ENCODE measurements around the gene MAP7.
"Not testable (repeated sequence)": the region's sequence is repeated elsewhere in the genome, so short reads cannot be mapped to it uniquely, and the experiment has no call there.

Gene MAP7

DNA sequence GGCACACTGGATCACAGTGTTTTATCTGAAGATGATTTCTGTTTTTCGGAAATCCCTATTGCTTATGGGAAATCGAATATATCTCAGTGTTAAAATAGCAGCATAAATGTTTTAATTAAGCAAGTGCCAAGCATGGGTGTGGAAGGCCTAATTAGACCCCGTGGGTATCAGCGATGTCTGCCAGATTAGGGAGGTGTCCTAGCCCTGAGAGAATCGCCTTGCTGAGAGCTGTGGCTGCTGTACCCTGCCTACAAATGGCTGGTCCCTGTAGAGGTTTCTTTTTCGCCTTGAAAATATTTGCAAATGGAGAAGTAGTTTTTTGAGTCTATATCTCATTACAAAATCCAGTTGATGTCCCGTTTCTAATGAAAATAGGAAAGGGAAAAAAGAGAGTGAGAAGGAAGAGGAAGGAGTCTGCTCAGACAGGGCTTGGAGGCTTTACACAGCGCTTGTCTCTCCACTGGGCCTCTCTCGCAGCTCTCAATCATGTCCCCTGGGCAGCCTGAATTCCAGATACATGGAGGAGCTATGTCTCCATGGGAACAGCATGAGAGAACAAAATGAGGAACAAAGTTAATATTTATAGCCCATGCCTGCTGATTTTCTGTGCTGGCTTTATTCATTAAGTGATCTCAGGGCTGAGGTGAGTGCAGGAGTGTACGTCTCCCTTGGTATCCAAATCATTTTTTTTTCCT is 225.4 kb downstream of the MAP7 start:
- no peak overlapping the region for H3K27ac Mint-ChIP-seq
- H3K27me3 Mint-ChIP-seq (ENCODE audit: low read depth) = peaks cover 10% of the 10 kb centered on the region
- no peaks in the 10 kb centered on the region for H3K4me1 Mint-ChIP-seq (ENCODE audit: low read depth)
- H3K9me3 Mint-ChIP-seq = no peaks in the 10 kb centered on the region
- no peaks in the 10 kb centered on the region for H3K36me3 Mint-ChIP-seq (ENCODE audit: low read depth)
- H3K4me3 Mint-ChIP-seq = no peak overlapping the region

DNA sequence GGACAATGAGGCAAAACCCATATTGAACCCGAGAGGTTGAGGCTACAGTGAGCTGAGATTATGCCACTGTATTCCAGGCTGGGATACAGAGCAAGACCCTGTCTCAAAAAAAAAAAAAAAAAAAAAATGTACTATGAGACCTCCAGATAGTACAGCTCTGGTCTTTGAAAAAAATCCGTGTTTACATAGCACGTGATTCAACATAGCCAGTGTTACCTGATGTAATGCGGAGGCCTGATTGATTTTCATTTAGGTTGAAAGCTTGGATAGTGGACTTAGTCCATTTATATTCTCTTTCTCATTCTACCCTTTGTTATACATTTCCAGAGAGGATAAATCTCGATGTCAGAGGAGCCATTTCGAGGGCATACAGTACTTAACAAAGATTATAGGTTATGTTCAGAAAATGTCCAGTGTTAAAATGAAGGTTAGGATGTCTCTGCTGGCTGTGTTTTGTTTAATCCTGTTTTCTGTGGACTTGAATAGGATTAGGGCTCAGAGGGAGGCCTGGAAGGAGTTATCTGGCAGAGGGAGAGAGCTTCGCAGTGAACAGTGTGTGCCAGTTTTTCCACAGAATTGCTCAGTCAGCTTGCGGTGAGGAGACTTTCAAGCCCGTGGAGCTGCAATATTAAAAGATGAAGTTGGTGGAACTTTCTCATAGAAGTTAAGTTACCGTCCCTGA is 226.7 kb downstream of the MAP7 start:
- H3K27me3 Mint-ChIP-seq (ENCODE audit: low read depth) = peaks cover 10% of the 10 kb centered on the region
- no peaks in the 10 kb centered on the region for H3K4me1 Mint-ChIP-seq (ENCODE audit: low read depth)
- H3K36me3 Mint-ChIP-seq (ENCODE audit: low read depth) = no peaks in the 10 kb centered on the region
- H3K9me3 Mint-ChIP-seq = no peaks in the 10 kb centered on the region
- no peak overlapping the region for H3K27ac Mint-ChIP-seq
- no peak overlapping the region for H3K4me3 Mint-ChIP-seq

DNA sequence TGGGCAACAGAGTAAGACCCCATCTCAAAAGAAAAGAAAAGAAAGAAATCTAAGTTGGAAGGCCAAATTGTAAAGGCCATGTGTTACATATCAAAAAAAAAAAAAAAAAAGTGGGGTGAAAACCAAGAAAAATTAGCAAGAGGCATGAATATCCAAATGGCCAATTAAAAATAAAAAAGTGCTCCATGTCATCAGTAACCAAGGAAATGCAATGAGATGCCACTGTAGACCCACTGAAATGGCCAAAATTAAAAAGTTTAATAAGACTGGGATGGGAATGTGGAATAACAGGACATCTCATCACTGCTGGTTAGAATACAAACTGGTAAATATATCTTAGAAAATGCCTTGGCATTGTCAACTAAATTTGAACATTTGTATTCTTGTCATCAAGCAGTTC is 230.5 kb downstream of the MAP7 start:
- Mint-ChIP-seq H3K9me3 (no peaks in the 10 kb centered on the region), H3K27me3 (ENCODE audit: low read depth) (peaks cover 10% of the 10 kb centered on the region), H3K27ac (no peak overlapping the region), H3K4me1 (ENCODE audit: low read depth) (no peaks in the 10 kb centered on the region), H3K4me3 (no peak overlapping the region), H3K36me3 (ENCODE audit: low read depth) (no peaks in the 10 kb centered on the region)

DNA sequence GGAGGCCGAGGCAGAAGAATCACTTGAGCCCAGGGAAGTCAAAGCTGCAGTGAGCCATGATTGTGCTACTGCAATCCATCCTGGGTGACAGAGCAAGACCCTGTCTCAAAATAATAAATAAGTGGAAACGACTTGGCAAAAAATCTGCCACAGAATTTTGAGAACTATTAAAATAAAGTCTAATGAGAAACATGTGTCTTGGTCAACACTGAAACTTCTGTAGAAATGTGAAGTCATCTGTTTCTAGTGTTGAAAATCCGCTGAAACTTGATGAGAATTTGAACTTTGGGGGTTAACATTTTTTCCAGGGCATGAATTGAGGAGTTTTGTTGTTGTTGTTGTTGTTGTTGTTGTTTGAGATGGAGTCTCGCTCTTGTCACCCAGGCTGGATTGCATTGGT is 231.5 kb downstream of the MAP7 start:
- Mint-ChIP-seq H3K36me3 (ENCODE audit: low read depth) (no peaks in the 10 kb centered on the region), H3K27ac (no peak overlapping the region), H3K9me3 (no peaks in the 10 kb centered on the region), H3K4me3 (no peak overlapping the region), H3K4me1 (ENCODE audit: low read depth) (no peaks in the 10 kb centered on the region), H3K27me3 (ENCODE audit: low read depth) (peaks cover 12% of the 10 kb centered on the region)

DNA sequence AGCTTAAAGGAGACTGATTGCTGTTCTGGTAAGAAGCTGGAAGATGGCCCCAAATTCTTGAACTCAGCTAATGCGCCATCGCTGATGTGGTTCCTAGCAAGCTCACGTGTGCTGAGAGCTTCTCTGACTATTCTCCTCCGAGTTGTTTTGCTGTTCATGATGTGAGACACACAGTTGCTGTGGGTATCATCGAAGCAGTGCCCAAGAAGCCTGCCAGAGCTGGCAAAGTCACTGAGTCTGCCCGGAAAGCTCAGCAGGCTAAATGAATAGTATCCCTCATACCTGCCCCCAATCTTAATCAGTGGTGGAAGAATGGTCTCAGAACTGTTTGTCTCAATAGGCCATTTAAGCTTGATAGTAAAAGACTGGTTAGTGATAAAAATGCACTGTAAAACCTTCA is 232.3 kb downstream of the MAP7 start:
- Mint-ChIP-seq H3K9me3 (no peaks in the 10 kb centered on the region), H3K4me1 (ENCODE audit: low read depth) (no peaks in the 10 kb centered on the region), H3K36me3 (ENCODE audit: low read depth) (no peaks in the 10 kb centered on the region), H3K27me3 (ENCODE audit: low read depth) (peaks cover 16% of the 10 kb centered on the region), H3K27ac (no peak overlapping the region), H3K4me3 (no peak overlapping the region)

DNA sequence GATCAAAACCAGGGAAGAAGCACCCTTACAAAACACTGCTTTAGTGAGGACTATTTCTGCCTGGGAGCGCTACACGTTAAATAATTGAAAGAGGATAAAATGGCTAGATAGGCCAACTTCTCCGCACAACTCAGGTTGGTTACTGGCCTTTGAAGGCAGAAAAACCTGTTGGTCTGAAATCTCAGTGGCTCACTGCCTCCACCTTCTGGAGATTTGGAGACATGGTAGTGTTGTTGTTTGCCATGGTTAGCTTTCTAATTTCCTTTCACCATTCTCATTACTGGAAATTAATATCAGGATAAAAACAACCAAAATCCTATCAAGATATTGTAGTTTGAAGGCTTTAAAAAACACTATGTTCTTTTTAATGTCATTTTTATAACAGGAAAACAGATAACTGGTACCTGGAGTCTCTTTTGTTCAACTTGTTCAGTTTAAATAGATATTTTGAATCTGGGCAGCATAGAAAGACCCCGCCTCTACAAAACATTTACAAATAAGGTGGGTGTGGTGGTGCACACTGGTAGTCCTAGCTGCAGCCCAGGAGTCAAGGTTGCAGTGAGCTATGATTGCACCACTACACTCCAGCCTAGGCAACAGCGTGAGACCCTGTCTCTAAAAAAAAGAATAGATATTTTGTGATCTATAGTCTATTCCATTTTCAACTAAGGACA is 233.1 kb downstream of the MAP7 start:
- Mint-ChIP-seq H3K27ac (no peak overlapping the region), H3K36me3 (ENCODE audit: low read depth) (no peaks in the 10 kb centered on the region), H3K9me3 (no peaks in the 10 kb centered on the region), H3K4me3 (no peak overlapping the region), H3K27me3 (ENCODE audit: low read depth) (peaks cover 17% of the 10 kb centered on the region), H3K4me1 (ENCODE audit: low read depth) (no peaks in the 10 kb centered on the region)

DNA sequence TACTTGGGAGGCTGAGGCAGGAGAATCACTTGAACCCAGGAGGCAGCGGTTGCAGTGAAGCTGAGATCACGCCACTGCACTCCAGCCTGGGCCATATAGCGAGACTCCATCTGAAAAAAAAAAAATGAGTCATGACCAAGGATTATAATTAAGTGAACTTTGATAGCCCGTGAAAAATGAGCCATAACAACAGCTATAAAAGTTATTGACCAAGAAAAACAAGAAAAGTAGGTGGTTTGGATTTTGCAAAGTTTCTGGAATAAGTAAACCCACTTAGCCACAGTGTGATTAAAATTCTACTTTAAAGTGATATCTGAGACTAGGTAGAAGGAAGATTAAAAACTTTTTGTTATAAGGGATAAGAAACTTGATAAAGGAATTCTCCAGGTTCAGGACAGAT is 234.6 kb downstream of the MAP7 start:
- Mint-ChIP-seq H3K9me3 (no peaks in the 10 kb centered on the region), H3K27me3 (ENCODE audit: low read depth) (peaks cover 17% of the 10 kb centered on the region), H3K4me1 (ENCODE audit: low read depth) (no peaks in the 10 kb centered on the region), H3K36me3 (ENCODE audit: low read depth) (no peaks in the 10 kb centered on the region), H3K27ac (no peak overlapping the region), H3K4me3 (no peak overlapping the region)

DNA sequence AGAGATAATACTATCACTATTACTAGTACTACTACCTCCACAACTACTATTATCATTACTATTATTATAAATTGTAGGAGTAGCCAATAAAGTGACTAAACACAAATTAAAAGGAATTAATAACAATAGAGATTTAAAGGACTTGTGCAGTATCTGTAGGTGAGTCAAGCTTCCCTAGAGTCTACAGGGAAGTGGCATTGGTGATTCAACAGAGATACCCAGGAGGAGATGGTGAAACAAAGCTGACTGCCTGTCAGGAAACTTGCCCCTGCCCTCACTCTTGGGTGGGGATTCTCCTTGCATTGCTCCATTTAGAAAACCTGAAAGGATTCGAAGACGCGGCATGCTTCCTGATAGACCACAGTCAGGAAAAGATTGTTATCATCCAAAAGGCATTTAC is 237.2 kb downstream of the MAP7 start:
- Mint-ChIP-seq H3K36me3 (ENCODE audit: low read depth) (no peaks in the 10 kb centered on the region), H3K4me1 (ENCODE audit: low read depth) (no peaks in the 10 kb centered on the region), H3K27me3 (ENCODE audit: low read depth) (peaks cover 23% of the 10 kb centered on the region), H3K27ac (no peak overlapping the region), H3K9me3 (no peaks in the 10 kb centered on the region), H3K4me3 (no peak overlapping the region)

DNA sequence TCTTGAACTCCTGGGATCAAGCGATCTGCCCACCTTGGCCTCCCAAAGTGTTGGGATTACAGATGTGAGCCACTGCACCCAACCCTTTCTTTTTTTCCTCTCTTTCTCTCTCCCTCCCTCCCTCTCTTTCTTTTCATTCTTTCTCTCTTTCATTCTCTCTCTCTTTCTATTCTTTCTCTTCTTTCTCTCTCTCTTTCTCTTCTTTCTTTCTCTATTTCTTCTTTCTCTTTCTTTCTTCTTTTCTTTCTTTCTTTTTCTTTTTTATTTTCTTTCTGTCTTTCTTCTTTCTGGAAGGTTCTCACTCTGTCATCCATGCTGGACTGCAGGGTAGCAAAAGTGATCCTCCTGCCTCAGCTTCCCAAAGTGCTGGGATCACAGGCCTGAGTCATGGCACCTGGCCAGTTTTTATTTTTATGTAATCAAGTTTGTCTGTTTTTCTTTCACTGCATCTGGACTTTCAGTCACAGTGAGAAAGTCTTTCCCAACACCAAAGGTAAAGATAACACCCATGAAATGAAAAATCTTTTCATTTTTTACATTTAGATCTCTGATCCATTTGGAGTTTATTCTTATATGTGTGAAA is 240.4 kb downstream of the MAP7 start:
- H3K4me1 Mint-ChIP-seq (ENCODE audit: low read depth) = no peaks in the 10 kb centered on the region
- H3K4me3 Mint-ChIP-seq = no peak overlapping the region
- H3K9me3 Mint-ChIP-seq = no peaks in the 10 kb centered on the region
- H3K27ac Mint-ChIP-seq = no peak overlapping the region
- H3K27me3 Mint-ChIP-seq (ENCODE audit: low read depth) = peaks cover 25% of the 10 kb centered on the region
- H3K36me3 Mint-ChIP-seq (ENCODE audit: low read depth) = no peaks in the 10 kb centered on the region

DNA sequence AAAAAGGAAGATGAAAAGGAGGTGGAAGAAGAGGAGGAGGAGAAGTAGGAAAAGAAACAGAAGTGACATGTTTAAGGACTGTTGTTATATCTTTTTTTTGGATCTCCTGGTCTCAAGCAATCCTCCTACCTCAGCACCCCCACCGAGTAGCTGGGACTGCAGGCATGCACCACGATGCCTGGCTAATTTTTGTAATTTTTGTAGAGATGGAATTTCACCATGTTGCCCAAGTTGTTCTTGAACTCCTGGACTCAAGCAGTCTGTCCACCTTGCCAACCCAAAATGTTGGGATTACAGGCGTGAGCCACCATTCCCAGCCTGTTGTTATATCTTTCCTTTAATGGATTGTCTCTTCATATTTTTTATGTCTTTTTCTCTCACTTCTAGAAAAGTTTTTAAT is 241.1 kb downstream of the MAP7 start:
- Mint-ChIP-seq H3K4me1 (ENCODE audit: low read depth) (no peaks in the 10 kb centered on the region), H3K36me3 (ENCODE audit: low read depth) (no peaks in the 10 kb centered on the region), H3K27ac (no peak overlapping the region), H3K27me3 (ENCODE audit: low read depth) (peaks cover 20% of the 10 kb centered on the region), H3K9me3 (no peaks in the 10 kb centered on the region), H3K4me3 (no peak overlapping the region)

DNA sequence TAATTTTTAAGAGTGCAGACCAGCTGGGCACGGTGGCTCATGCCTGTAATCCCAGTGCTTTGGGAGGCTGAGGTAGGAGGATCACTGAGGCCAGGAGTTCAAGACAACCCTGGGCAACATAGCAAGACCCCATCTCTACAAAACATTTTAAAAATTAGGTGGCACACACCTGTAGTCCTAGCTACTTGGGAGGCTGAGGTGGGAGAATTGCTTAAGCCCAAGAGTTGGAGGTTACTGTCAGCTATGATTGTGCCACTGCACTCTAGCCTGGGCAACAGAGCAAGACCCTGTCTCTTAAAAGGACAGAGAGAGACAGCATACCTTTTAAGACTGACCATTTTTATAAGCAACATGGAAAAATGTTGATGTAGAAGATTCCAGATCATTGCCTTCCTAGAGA is 241.8 kb downstream of the MAP7 start:
- not testable (repeated sequence) for H3K4me3 Mint-ChIP-seq; H3K9me3 Mint-ChIP-seq; H3K36me3 Mint-ChIP-seq (ENCODE audit: low read depth); H3K4me1 Mint-ChIP-seq (ENCODE audit: low read depth); H3K27ac Mint-ChIP-seq
- peaks cover 20% of the 10 kb centered on the region for H3K27me3 Mint-ChIP-seq (ENCODE audit: low read depth)

DNA sequence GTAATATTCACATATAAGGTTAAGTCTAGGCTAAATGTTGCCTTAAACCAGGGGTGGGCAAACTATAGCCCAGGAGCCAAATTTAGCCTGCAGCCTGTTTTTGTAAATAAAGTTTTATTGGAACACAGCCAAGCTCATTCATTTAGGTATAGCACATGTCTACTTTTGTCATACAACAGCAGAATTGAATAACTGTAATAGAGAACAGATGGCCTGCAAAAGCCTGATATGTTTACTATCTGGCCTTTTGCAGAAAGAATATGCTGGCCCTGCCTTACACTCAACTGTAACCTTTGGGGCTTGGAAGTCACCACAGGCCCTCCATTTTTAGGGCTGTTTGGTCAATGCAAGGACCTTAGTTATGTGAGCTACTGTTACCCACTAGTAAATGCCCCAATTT is 242.9 kb downstream of the MAP7 start:
- H3K4me3 Mint-ChIP-seq = no peak overlapping the region
- H3K27ac Mint-ChIP-seq = no peak overlapping the region
- H3K27me3 Mint-ChIP-seq (ENCODE audit: low read depth) = peaks cover 14% of the 10 kb centered on the region
- H3K9me3 Mint-ChIP-seq = no peaks in the 10 kb centered on the region
- H3K36me3 Mint-ChIP-seq (ENCODE audit: low read depth) = no peaks in the 10 kb centered on the region
- H3K4me1 Mint-ChIP-seq (ENCODE audit: low read depth) = no peaks in the 10 kb centered on the region

DNA sequence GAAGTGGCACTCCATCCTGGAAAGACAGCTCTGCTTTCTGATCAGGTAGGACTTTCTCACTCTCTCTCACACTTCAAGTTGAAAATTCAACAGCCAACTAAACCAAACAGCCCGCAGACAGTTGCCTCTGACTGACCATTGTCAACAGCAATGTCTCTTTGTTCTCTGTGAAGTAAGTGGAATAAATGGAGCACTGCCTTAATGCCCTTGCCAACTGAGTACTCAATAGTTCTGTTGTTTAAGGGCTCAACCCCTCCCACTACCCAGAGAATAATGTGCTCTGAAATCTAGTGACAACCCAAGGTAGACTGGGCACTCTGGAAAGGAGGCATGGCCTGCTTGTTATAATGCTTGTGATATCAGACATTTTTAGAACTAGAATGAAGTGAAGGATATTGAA is 243.8 kb downstream of the MAP7 start:
- H3K9me3 Mint-ChIP-seq = no peaks in the 10 kb centered on the region
- no peak overlapping the region for H3K4me3 Mint-ChIP-seq
- no peak overlapping the region for H3K27ac Mint-ChIP-seq
- peaks cover 8% of the 10 kb centered on the region for H3K27me3 Mint-ChIP-seq (ENCODE audit: low read depth)
- no peaks in the 10 kb centered on the region for H3K36me3 Mint-ChIP-seq (ENCODE audit: low read depth)
- no peaks in the 10 kb centered on the region for H3K4me1 Mint-ChIP-seq (ENCODE audit: low read depth)

DNA sequence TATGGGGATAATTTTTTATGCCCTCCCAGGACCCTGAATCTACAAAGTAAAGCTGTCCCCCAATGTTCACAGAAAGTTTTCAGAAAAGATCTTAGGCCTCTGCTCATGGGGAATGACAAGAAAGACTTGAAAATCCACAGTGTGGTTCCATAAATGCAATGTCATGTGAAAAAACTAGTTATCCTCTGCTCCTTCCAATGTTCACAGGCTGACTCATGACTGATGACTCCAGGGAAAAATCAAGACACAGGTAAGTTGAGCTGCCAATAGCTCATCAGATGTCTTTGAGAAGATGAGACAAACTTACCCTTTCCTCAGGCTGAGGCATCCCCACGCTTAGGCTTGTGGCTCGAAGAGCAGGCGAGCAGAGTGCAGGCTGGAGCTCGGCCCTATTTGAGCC is 245.8 kb downstream of the MAP7 start:
- Mint-ChIP-seq H3K36me3 (ENCODE audit: low read depth) (no peaks in the 10 kb centered on the region), H3K27ac (no peak overlapping the region), H3K9me3 (no peaks in the 10 kb centered on the region), H3K4me3 (no peak overlapping the region), H3K4me1 (ENCODE audit: low read depth) (no peaks in the 10 kb centered on the region), H3K27me3 (ENCODE audit: low read depth) (peaks cover 3% of the 10 kb centered on the region)

DNA sequence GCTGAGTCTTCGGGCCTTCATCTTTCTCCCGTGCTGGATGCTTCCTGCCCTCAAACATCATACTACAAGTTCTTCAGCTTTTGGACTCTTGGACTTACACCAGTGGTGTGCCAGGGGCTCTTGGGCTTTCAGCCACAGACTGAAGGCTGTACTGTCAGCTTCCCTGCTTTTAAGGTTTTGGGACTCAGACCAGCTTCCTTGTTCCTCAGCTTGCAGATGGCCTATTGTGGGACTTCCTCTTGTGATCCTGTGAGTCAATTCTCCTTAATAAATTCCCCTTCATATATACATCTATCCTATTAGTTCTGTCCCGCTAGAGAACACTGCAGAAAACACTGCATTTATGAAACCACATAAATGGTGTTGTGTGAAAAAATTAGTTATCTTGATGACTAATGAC is 246.7 kb downstream of the MAP7 start:
- Mint-ChIP-seq H3K36me3 (ENCODE audit: low read depth) (no peaks in the 10 kb centered on the region), H3K9me3 (no peaks in the 10 kb centered on the region)

More for the DNA sequence above, 246.7 kb downstream of the MAP7 start:
- H3K4me3 Mint-ChIP-seq = no peak overlapping the region
- H3K27me3 Mint-ChIP-seq (ENCODE audit: low read depth) = peaks cover 3% of the 10 kb centered on the region
- H3K27ac Mint-ChIP-seq = no peak overlapping the region
- H3K4me1 Mint-ChIP-seq (ENCODE audit: low read depth) = no peaks in the 10 kb centered on the region

Measured in T-helper 1 cell treated with Interleukin-12 subunit alpha and Interleukin-12 subunit beta and Interleukin-4 antibody, amounts not matched to agents 30 μg/mL and 1 μg/mL, for 36 hours (primary cell).